Upper lobe of left lung (tissue), 6 donors: ENCODE measurements around the gene EXOC6B. TPM values are rescaled to one million over a fixed set of nuclear protein-coding genes. Genes with fewer than 3 reads are reported as not detected.

Source experiments
- ATAC-seq, 2 donors: fragments of 200-7000 bp; cut with Tn5 transposase; one replicate each; pipeline ENCODE4 v1.9.1; 2022; ENCODE audit warnings: mild to moderate bottlenecking in 2 of 2, moderate library complexity in 2 of 2; ENCODE audit not compliant: low FRiP score in 2 of 2
- DNase-seq, 2 donors: peaks; one replicate each; pipeline ENCODE4 v3.0.0-alpha.2; 2019 to 2020
- H3K27ac ChIP-seq, 4 donors: fragments of 200-600 bp; sonication (generic); one replicate each; pipeline ENCODE4 v1.5.1; 2016 to 2019
- H3K27me3 ChIP-seq, 4 donors: fragments of 200-600 bp; sonication (generic); one replicate each; pipeline ENCODE4 v1.5.1; 2017 to 2019
- H3K36me3 ChIP-seq, 4 donors: fragments of 200-600 bp; sonication (generic); one replicate each; pipeline ENCODE4 v1.5.1; 2016 to 2019
- H3K4me1 ChIP-seq, 4 donors: fragments of 200-600 bp; sonication (generic); one replicate each; pipeline ENCODE4 v1.5.1; 2018 to 2019
- H3K4me3 ChIP-seq, 4 donors: fragments of 200-600 bp; sonication (generic); one replicate each; pipeline ENCODE4 v1.5.1; 2017 to 2019; ENCODE audit warnings: mild to moderate bottlenecking in 2 of 4, moderate library complexity in 1 of 4
- H3K9me3 ChIP-seq, 4 donors: fragments of 200-600 bp; sonication (generic); one replicate each; pipeline ENCODE4 v1.5.1; 2018 to 2019
- CTCF ChIP-seq, 6 experiments: fragments of 450-650 bp in 4 of 6; fragments of 200-600 bp in 2 of 6; sonication (generic) in 2 of 6; IDR thresholded peaks; one replicate each; pipeline ENCODE4 v1.5.1; 2016 to 2019; ENCODE audit warnings: antibody characterized with exemption in 6 of 6
- EP300 ChIP-seq, 4 donors: sonication (generic); formaldehyde crosslinking; IDR thresholded peaks; one replicate each; pipeline ENCODE4 v1.5.1; 2017; ENCODE audit warnings: antibody characterized with exemption in 4 of 4, control low read depth in 2 of 4
- POLR2A ChIP-seq, 4 donors: fragments of 450-650 bp; IDR thresholded peaks; one replicate each; pipeline ENCODE4 v1.5.1; 2016 to 2017; ENCODE audit warnings: antibody characterized with exemption in 4 of 4, mild to moderate bottlenecking in 2 of 4
- POLR2AphosphoS5 ChIP-seq, 2 donors: sonication (generic); formaldehyde crosslinking; IDR thresholded peaks; one replicate each; pipeline ENCODE4 v1.5.1; 2017; ENCODE audit warnings: antibody characterized with exemption in 2 of 2
- WGBS, 2 donors: methylation state at CpG; one replicate each; pipeline ENCODE4 v1.1.5; 2017 to 2018; 5-methylcytosine and 5-hydroxymethylcytosine counted together
- total RNA-seq, 6 donors: library from RNA; depleted of rRNA in 4 of 6; stranded (reverse); fragments of >200 nt in 4 of 6; gene quantifications; one replicate each; pipeline versions ENCODE4 v1.1.0 to v1.2.1, GENCODE V29; 2016 to 2021
- donor health status: DM: no; HTN: no; CAD: no; lungs with moderate emphysema.
- donor health status: DM: no; HTN: yes; CAD: no; lungs with severe emphysema.

Gene EXOC6B
- total RNA-seq, 6 donors from 2014 or later = 11.0 to 56.6 (median 24.0) TPM

DNA sequence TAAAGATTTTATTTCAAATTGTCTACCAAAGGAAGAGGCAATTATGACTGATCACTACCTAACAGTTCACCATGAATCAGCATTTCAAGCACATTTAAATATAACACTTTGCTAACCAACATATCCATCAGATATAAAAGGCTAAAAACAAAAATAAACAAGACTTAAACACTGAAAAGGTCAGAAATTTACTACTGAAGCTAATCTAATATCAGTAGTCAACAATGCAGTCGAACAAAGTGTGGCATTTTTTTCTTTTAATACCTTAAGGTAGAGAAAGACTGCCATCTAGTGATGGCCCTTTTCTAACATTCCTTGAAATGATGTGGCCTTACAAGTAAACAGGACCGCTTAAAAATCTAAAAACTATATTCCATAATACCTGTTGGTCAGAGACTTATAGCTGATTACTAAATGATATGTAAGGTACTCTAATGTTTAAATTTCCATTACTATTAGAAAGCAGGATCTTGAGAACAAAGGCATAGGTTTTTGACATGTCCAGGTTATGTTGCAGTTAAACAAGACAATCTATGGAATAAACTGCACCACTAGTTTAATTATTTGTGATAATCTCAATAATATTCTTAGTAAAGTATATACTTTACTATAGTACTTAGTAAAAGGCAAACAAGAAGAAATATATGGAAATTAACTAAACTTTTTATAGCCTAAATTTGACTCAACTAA is 80.0 kb downstream of the EXOC6B start:
- Histone ChIP-seq H3K9me3 (no peaks in the 10 kb centered on the region), H3K27ac (no peak overlapping the region), H3K4me1 (peaks cover 0 to 8% (median 2%) of the 10 kb centered on the region in 4 donors), H3K4me3 (no peak overlapping the region), H3K27me3 (no peaks in the 10 kb centered on the region), H3K36me3 (peaks cover 0 to 5% (median 0%) of the 10 kb centered on the region in 4 donors)
- no peak for DNase-seq
- TF ChIP-seq CTCF (IDR thresholded peaks at IDR 0.05) (peak in 5 of 6 experiments; percentile 37 to 61 (median 54)), EP300 (IDR thresholded peaks at IDR 0.05) (no peak)
- ATAC-seq = peak in 1 of 2 donors; percentile 53
- WGBS, 2 donors = 14 to 25% methylated on average over 2 of the region's 2 CpGs

DNA sequence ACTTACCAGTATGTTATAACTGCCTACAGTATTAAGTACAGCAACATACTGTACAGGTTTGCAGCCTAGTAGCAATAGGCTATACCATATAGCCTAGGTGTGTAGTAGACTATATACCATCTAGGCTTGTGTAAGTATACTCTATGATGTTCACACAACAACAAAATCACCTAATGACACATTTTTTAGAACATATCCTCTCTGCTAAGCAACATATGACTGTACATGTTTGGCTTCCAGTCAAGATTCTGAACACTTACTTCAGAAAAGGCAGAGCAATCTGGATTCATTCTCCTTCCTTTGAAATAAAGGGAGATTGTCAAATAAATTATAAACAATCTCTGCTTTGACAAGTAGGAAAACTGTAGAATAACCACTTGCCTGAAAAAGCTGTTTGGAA is 81.8 kb downstream of the EXOC6B start:
- DNase-seq (no peak), ATAC-seq (no peak)
- Histone ChIP-seq H3K9me3 (no peaks in the 10 kb centered on the region), H3K4me3 (no peak overlapping the region), H3K27ac (no peak overlapping the region), H3K36me3 (peaks cover 0 to 9% (median 0%) of the 10 kb centered on the region in 4 donors), H3K27me3 (no peaks in the 10 kb centered on the region), H3K4me1 (peaks cover 0 to 8% (median 2%) of the 10 kb centered on the region in 4 donors)
- TF ChIP-seq EP300 (IDR thresholded peaks at IDR 0.05) (no peak), CTCF (IDR thresholded peaks at IDR 0.05) (no peak), POLR2A (IDR thresholded peaks at IDR 0.05) (no peak), POLR2AphosphoS5 (IDR thresholded peaks at IDR 0.05) (no peak)

DNA sequence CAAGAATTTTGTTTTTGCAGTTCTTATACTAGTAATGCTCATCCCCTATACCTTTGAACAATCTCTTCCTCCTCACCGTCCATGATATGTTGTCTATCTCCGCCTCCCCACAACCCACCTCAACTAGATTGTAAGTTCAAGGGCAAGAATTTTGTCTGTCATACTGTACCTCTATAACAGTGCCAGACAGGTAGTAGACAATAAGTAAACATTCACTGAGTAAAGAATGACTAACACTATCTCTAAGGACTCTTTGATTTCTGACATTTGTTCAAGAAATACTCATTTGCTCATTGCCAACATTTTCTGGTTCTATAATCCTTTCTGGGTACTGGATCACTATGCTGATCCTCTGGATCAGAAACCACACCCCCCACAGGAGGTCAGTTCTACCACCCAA is 82.4 kb downstream of the EXOC6B start:
- no peak overlapping the region for H3K27ac ChIP-seq
- no peak for ATAC-seq

DNA sequence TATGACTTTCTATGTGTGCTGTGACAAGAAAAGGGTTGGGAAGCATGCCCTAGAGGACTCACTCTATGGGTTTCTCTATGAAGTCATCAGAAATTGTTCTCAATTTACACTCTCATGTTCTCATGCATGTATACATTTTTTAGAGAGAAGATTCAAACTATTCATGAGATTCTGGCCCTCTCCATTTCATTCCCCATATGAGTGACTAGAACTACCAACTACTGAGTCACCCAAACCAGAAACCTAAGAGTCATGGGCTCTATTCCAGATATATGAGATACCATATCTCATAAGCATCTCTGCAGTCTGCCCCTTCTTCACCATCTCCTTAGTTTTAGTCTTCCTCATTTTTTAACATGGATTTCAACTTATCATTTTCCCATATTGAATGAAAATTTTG is 87.7 kb downstream of the EXOC6B start:
- DNase-seq (no peak), ATAC-seq (no peak)
- Histone ChIP-seq H3K27ac (no peak overlapping the region), H3K36me3 (peaks cover 0 to 9% (median 0%) of the 10 kb centered on the region in 4 donors), H3K4me3 (no peak overlapping the region), H3K4me1 (no peaks in the 10 kb centered on the region), H3K9me3 (no peaks in the 10 kb centered on the region), H3K27me3 (no peaks in the 10 kb centered on the region)
- TF ChIP-seq CTCF (IDR thresholded peaks at IDR 0.05) (no peak), POLR2A (IDR thresholded peaks at IDR 0.05) (no peak), POLR2AphosphoS5 (IDR thresholded peaks at IDR 0.05) (no peak), EP300 (IDR thresholded peaks at IDR 0.05) (no peak)

More for the DNA sequence above, 82.4 kb downstream of the EXOC6B start:
- Histone ChIP-seq H3K4me1 (peaks cover 0 to 8% (median 2%) of the 10 kb centered on the region in 4 donors), H3K4me3 (no peak overlapping the region), H3K9me3 (no peaks in the 10 kb centered on the region), H3K36me3 (peaks cover 0 to 9% (median 0%) of the 10 kb centered on the region in 4 donors), H3K27me3 (no peaks in the 10 kb centered on the region)
- DNase-seq = no peak
- no peak for TF ChIP-seq EP300 (IDR thresholded peaks at IDR 0.05)
- no peak for TF ChIP-seq POLR2AphosphoS5 (IDR thresholded peaks at IDR 0.05)
- WGBS, 2 donors = 83 to 87% methylated on average over 2 of the region's 2 CpGs

- no peak overlapping the region for H3K27ac ChIP-seq
- WGBS, 2 donors = 93 to 94% methylated on average over 2 of the region's 2 CpGs
- ATAC-seq = no peak
These were observed 91.4 kb downstream of the EXOC6B start for GRCh38 chr2:72734432-72734831.

DNA sequence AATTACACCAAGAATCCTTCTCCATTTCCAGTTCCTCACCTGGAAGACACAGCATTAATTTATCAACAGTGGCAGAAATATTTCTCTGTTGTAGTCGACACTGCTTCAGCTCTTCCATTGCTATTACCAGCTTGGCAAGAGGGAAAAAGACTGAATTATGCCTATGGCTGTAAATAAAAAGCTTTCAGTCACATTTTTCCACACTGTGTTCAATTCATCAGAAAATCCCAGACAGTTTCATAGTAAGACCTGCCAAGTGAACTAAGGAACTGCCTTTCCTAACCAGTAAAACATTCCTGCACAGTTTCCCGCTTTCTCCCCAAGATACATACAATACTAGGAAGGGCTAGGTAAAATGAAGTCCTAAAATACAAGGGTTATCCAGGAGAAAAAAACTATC is 94.7 kb downstream of the EXOC6B start:
- ATAC-seq (no peak), DNase-seq (no peak)
- no peak overlapping the region for H3K27ac ChIP-seq
- no peaks in the 10 kb centered on the region for H3K36me3 ChIP-seq
- H3K4me3 ChIP-seq = no peak overlapping the region
- WGBS, 2 donors = 87% methylated on average over 2 of the region's 2 CpGs
- no peaks in the 10 kb centered on the region for H3K9me3 ChIP-seq
- no peaks in the 10 kb centered on the region for H3K27me3 ChIP-seq
- TF ChIP-seq EP300 (IDR thresholded peaks at IDR 0.05) = no peak
- no peak for TF ChIP-seq POLR2A (IDR thresholded peaks at IDR 0.05)
- no peak for TF ChIP-seq CTCF (IDR thresholded peaks at IDR 0.05)
- no peak for TF ChIP-seq POLR2AphosphoS5 (IDR thresholded peaks at IDR 0.05)
- H3K4me1 ChIP-seq = no peaks in the 10 kb centered on the region

More at GRCh38 chr2:72734432-72734831, 91.4 kb downstream of the EXOC6B start:
- TF ChIP-seq POLR2A (IDR thresholded peaks at IDR 0.05) = no peak
- Histone ChIP-seq H3K9me3 (no peaks in the 10 kb centered on the region), H3K4me1 (no peaks in the 10 kb centered on the region), H3K4me3 (no peak overlapping the region), H3K27me3 (no peaks in the 10 kb centered on the region), H3K36me3 (no peaks in the 10 kb centered on the region)
- DNase-seq = no peak
